OCI-LY7 (cell line): ENCODE measurements around the gene GPR78. TPM values are rescaled to one million over a fixed set of nuclear protein-coding genes. Genes with fewer than 3 reads are reported as not detected.

Source experiments
- BruUV-seq: library from RNA; stranded (reverse); fragments of 400-500 nt; replicated peaks from 2 replicates; lab custom pipeline; 2021; lab: Mats Ljungman, UMichigan
- CTCF ChIA-PET: fragments of 300-600 bp; sonication (Branson Sonifier 250); formaldehyde crosslinking; loops from one replicate; lab custom pipeline; 2022; ENCODE audit warnings: antibody characterized with exemption; ENCODE audit not compliant: unreplicated experiment; lab: Charles Lee
- POLR2A ChIA-PET: fragments of 300-600 bp; sonication (Branson Sonifier 250); formaldehyde crosslinking; loops from one replicate; lab custom pipeline; 2022; ENCODE audit warnings: antibody characterized with exemption; lab: Charles Lee
- DNase-seq: peaks from one replicate; pipeline ENCODE4 v3.0.0-alpha.2; 2015; ENCODE audit warnings: low spot score
- H2AFZ ChIP-seq: fragments of 200-600 bp; sonication (generic), shearing (Covaris generic); 2 replicates; pipeline ENCODE4 v1.6.1; 2014; ENCODE audit warnings: mild to moderate bottlenecking, antibody characterized with exemption, low read length, moderate library complexity
- H3K27ac ChIP-seq: fragments of 200-600 bp; sonication (generic); 2 replicates; pipeline ENCODE4 v1.5.1; 2014; ENCODE audit warnings: mixed run types, low read depth, mild to moderate bottlenecking, moderate library complexity, low read length, inconsistent platforms; ENCODE audit not compliant: poor library complexity, severe bottlenecking
- H3K36me3 ChIP-seq: fragments of 200-600 bp; sonication (generic); 2 replicates; pipeline ENCODE4 v1.6.1; 2014; ENCODE audit warnings: mild to moderate bottlenecking, antibody characterized with exemption, low read length, moderate library complexity, mixed read lengths; ENCODE audit not compliant: insufficient read depth
- H3K4me1 ChIP-seq: fragments of 200-600 bp; sonication (generic); 2 replicates; pipeline ENCODE4 v1.5.1; 2014; ENCODE audit warnings: mild to moderate bottlenecking, low read length; ENCODE audit not compliant: insufficient read depth, poor library complexity, severe bottlenecking
- H3K4me2 ChIP-seq: fragments of 200-600 bp; sonication (generic); 2 replicates; pipeline ENCODE4 v1.6.1; 2014; ENCODE audit warnings: mild to moderate bottlenecking, low read length
- H3K4me3 ChIP-seq: fragments of 200-600 bp; sonication (generic); 2 replicates; pipeline ENCODE4 v1.5.1; 2014; ENCODE audit warnings: mild to moderate bottlenecking, low read depth, low read length; ENCODE audit not compliant: poor library complexity, severe bottlenecking
- H3K79me2 ChIP-seq: fragments of 200-600 bp; sonication (generic); 2 replicates; pipeline ENCODE4 v1.6.1; 2016; ENCODE audit warnings: low read depth, mild to moderate bottlenecking, low read length, moderate library complexity, mixed read lengths; ENCODE audit not compliant: insufficient read depth
- H3K9me2 ChIP-seq: fragments of 200-600 bp; sonication (generic); 2 replicates; pipeline ENCODE4 v1.6.1; 2016; ENCODE audit warnings: mild to moderate bottlenecking, low read length, mixed read lengths; ENCODE audit not compliant: insufficient read depth
- H3K9me3 ChIP-seq: fragments of 200-600 bp; sonication (generic); 2 replicates; pipeline ENCODE4 v1.6.1; 2014; ENCODE audit warnings: mild to moderate bottlenecking, mixed run types, low read length, mixed read lengths
- H4K20me1 ChIP-seq: fragments of 200-600 bp; sonication (generic); 2 replicates; pipeline ENCODE4 v1.6.1; 2014; ENCODE audit warnings: mild to moderate bottlenecking, antibody characterized with exemption, low read length, moderate library complexity, mixed read lengths; ENCODE audit not compliant: insufficient read depth
- EZH2phosphoT487 ChIP-seq: fragments of 200-600 bp; sonication (generic); IDR thresholded peaks from 2 replicates; pipeline ENCODE4 v1.6.1; 2018; ENCODE audit warnings: low read depth, borderline replicate concordance, mild to moderate bottlenecking, mixed run types, antibody characterized with exemption, low read length, moderate library complexity, mixed read lengths
- intact Hi-C: fragments of 100-400 bp; cut with micrococcal nuclease; formaldehyde crosslinking; loops from one replicate; pipeline ENCODE4 v1.10.0; 2022; ENCODE audit not compliant: unreplicated experiment
- total RNA-seq, 2 experiments: library from RNA; depleted of rRNA in 1 of 2; stranded (reverse); fragments of >200 nt in 1 of 2; shearing (Covaris generic) in 1 of 2; gene quantifications; 2 replicates each; pipeline ENCODE4 v1.2.3, GENCODE V29; 2014 to 2022
- TF ChIP-seq, protein P1 (sequence below): fragments of 200-600 bp; sonication (generic); conservative IDR thresholded peaks from 2 replicates; pipeline ENCODE4 v1.5.1; 2014; ENCODE audit warnings: mild to moderate bottlenecking, antibody characterized with exemption, low read length, moderate library complexity, mixed read lengths

Gene GPR78
- total RNA-seq, 2 experiments from 2014 or later = not detected

DNA sequence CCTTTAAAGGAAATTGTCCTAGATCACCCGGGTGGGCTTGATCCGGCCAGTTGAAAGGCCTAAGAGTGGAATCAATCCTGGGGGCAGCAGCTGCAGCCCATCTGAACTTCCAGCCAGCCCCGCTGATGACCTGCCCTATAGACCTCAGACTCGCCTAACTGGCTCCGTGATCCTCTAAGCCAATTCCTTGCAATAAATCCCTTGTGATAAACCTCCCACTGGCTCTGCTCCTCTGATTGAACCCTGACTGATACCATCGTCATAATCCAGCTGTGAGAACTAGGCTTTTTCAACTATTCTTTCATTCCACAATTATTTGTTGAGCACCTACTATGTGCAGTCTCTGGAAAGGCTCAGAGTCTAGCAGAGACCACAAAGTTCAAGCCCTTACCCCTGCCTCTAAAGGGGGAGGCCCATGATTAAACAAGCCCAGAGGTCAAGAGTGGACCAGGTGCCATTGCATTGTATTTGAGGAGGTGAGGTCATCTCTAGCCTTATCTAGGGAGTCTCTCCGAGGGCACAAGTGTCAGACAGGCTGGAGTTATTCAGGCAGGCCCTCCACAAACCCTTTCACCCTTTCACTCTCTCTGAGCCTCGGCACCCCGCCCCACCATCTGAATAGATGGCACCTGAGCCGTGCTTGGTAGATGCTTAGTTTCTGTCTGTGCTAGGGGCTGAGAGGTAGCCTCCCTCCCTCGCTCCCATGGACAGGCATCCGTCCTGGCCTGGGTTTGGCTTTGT lies 20.5 kb upstream of the GPR78 start:
- no peak overlapping the region for H3K27ac ChIP-seq
- H3K9me3 ChIP-seq = no peaks in the 10 kb centered on the region
- no peak for TF ChIP-seq EZH2phosphoT487
- TF ChIP-seq, protein P1, sequence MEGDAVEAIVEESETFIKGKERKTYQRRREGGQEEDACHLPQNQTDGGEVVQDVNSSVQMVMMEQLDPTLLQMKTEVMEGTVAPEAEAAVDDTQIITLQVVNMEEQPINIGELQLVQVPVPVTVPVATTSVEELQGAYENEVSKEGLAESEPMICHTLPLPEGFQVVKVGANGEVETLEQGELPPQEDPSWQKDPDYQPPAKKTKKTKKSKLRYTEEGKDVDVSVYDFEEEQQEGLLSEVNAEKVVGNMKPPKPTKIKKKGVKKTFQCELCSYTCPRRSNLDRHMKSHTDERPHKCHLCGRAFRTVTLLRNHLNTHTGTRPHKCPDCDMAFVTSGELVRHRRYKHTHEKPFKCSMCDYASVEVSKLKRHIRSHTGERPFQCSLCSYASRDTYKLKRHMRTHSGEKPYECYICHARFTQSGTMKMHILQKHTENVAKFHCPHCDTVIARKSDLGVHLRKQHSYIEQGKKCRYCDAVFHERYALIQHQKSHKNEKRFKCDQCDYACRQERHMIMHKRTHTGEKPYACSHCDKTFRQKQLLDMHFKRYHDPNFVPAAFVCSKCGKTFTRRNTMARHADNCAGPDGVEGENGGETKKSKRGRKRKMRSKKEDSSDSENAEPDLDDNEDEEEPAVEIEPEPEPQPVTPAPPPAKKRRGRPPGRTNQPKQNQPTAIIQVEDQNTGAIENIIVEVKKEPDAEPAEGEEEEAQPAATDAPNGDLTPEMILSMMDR = no peak
- no peaks in the 10 kb centered on the region for H3K36me3 ChIP-seq
- H4K20me1 ChIP-seq = no peaks in the 10 kb centered on the region
- no peak overlapping the region for H3K4me2 ChIP-seq
- H3K4me3 ChIP-seq = no peak overlapping the region
- H3K4me1 ChIP-seq = no peaks in the 10 kb centered on the region
- intact Hi-C loops = no loop called here
- CTCF ChIA-PET = no interaction called here
- H3K9me2 ChIP-seq = no peaks in the 10 kb centered on the region
- no TSS peak for BruUV-seq
- H2AFZ ChIP-seq = no peak overlapping the region
- POLR2A ChIA-PET = interaction anchor here (0.6 kb wide), 1 partner anchor 29 kb away, joined by 3 read pairs; no protein-coding TSS in a partner anchor
- H3K79me2 ChIP-seq = no peaks in the 10 kb centered on the region
- no peak for DNase-seq

DNA sequence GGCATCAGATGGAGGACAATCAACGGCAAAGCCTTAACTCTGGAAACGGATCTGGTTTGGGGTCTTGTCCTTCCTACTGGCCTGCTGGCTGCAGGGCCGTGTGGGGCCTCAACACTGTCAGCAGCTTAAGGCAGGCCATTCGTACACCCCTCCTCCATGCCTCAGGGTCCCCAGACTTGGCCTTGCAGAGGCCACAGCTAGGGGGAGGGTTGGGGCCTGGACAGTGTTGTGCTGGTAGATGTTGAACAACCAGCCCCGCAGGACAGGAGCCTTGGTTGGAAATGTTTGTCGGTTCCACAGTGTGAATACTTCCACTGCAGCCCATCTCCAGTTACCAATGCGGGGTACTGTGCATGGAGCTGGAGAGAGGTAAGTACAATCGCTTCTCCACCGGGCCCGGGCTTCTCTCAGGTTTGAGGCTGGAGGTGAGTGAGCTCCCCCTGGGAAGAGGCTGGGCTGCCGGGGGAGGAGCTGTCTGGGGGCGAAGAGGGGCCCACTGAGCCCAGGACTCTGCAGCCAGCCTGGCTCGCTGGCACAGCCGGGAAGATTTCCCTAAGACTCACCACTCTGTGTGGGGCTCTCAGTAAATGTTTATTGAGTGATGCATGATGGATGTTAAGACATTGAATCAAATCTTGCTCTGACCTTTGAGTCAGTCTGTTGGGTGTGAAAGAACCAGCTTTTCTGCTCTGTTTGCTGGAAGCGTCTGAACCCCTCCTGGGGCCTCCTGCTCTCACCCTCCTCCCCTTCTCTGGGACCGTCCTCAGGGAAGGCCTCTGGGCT lies 19.7 kb upstream of the GPR78 start:
- POLR2A ChIA-PET = no interaction called here

More for the DNA sequence above, 19.7 kb upstream of the GPR78 start:
- no peaks in the 10 kb centered on the region for H3K9me2 ChIP-seq
- H4K20me1 ChIP-seq = no peaks in the 10 kb centered on the region
- DNase-seq = no peak
- H3K4me2 ChIP-seq = no peak overlapping the region
- no peaks in the 10 kb centered on the region for H3K9me3 ChIP-seq
- no peaks in the 10 kb centered on the region for H3K4me1 ChIP-seq
- H3K79me2 ChIP-seq = no peaks in the 10 kb centered on the region
- BruUV-seq = no TSS peak
- no peak overlapping the region for H3K4me3 ChIP-seq
- intact Hi-C loops = no loop called here
- TF ChIP-seq, protein P1 = no peak
- TF ChIP-seq EZH2phosphoT487 = no peak
- H3K36me3 ChIP-seq = no peaks in the 10 kb centered on the region
- CTCF ChIA-PET = no interaction called here
- H3K27ac ChIP-seq = no peak overlapping the region
- no peak overlapping the region for H2AFZ ChIP-seq
